Upper lobe of left lung (tissue), 4 donors: ENCODE results near the gene PRICKLE3.

ENCODE experiments used
- CTCF ChIP-seq, 6 experiments: fragments of 450-650 bp in 4 of 6; fragments of 200-600 bp in 2 of 6; sonication (generic) in 2 of 6; IDR thresholded peaks; one replicate each; pipeline ENCODE4 v1.5.1; 2016 to 2019; ENCODE audit warnings: antibody characterized with exemption in 6 of 6
- POLR2A ChIP-seq, 4 donors: fragments of 450-650 bp; IDR thresholded peaks; one replicate each; pipeline ENCODE4 v1.5.1; 2016 to 2017; ENCODE audit warnings: antibody characterized with exemption in 4 of 4, mild to moderate bottlenecking in 2 of 4
- POLR2AphosphoS5 ChIP-seq, 2 donors: sonication (generic); formaldehyde crosslinking; IDR thresholded peaks; one replicate each; pipeline ENCODE4 v1.5.1; 2017; ENCODE audit warnings: antibody characterized with exemption in 2 of 2

GRCh38 chrX:49231333-49232000 lies 45.3 kb upstream of the PRICKLE3 start:
- TF ChIP-seq CTCF (IDR thresholded peaks at IDR 0.05) (no peak), POLR2A (IDR thresholded peaks at IDR 0.05) (no peak), POLR2AphosphoS5 (IDR thresholded peaks at IDR 0.05) (no peak)
